HepG2 (cell line): ENCODE data around the gene POLR3H. TPM values are rescaled to one million over a fixed set of nuclear protein-coding genes. Genes with fewer than 3 reads are reported as not detected.

Source experiments
- ATAC-seq: fragments of 200-7000 bp; cut with Tn5 transposase; 3 replicates; pipeline ENCODE4 v1.9.1; 2020; ENCODE audit warnings: mild to moderate bottlenecking, moderate library complexity
- BruUV-seq: library from RNA; stranded (reverse); fragments of 400-500 nt; replicated peaks from 2 replicates; lab custom pipeline; 2021; lab: Mats Ljungman, UMichigan
- CTCF ChIA-PET: fragments of 300-600 bp; formaldehyde crosslinking; extraction: SDS; loops from one replicate; lab custom pipeline; 2021; ENCODE audit warnings: low total read pairs, inconsistent platforms, low intra/inter-chr PET ratio; lab: Yijun Ruan, JAX
- POLR2A ChIA-PET: fragments of 350-600 bp; sonication (Branson Sonifier 250); formaldehyde crosslinking; loops from one replicate; lab custom pipeline; 2020; ENCODE audit warnings: antibody characterized with exemption, inconsistent platforms; lab: Yijun Ruan, JAX
- DNase-seq: peaks from one replicate; pipeline ENCODE4 v3.0.0-alpha.2; 2015; ENCODE audit warnings: low spot score
- FAIRE-seq: peaks from 3 replicates; lab custom pipeline; 2011; peaks lifted over from hg19 to GRCh38; lab: Jason Lieb, UNC
- H2AFZ ChIP-seq: one replicate; pipeline ENCODE4 v1.6.1; 2011; ENCODE audit warnings: low read length, inconsistent platforms
- H3K27ac ChIP-seq: fragments of 300-600 bp; 3 replicates; pipeline ENCODE4 v1.8.0; 2011; ENCODE audit warnings: mixed run types, mild to moderate bottlenecking, mixed read lengths, low read length, inconsistent platforms; ENCODE audit not compliant: insufficient read depth; ENCODE audit errors: extremely low read length
- H3K27me3 ChIP-seq, 2 experiments: fragments of 200-600 bp in 1 of 2; 2 replicates in 1 of 2; 3 replicates in 1 of 2; pipeline versions ENCODE4 v1.6.0 to v1.8.0; 2011; ENCODE audit warnings: low read length in 2 of 2, mild to moderate bottlenecking in 2 of 2, moderate library complexity in 2 of 2, inconsistent platforms in 1 of 2; ENCODE audit not compliant: insufficient read depth in 2 of 2, control insufficient read depth in 1 of 2
- H3K36me3 ChIP-seq, 2 experiments: fragments of 200-600 bp in 1 of 2; replicated peaks in 1 of 2; 2 replicates in 1 of 2; 3 replicates in 1 of 2; pipeline versions ENCODE4 v1.5.1 to v1.8.0; 2011; ENCODE audit warnings: low read length in 2 of 2, inconsistent platforms in 1 of 2; ENCODE audit not compliant: insufficient read depth in 2 of 2, control insufficient read depth in 1 of 2
- H3K4me1 ChIP-seq: 2 replicates; pipeline ENCODE4 v1.5.1; 2012; ENCODE audit warnings: low read length, inconsistent platforms; ENCODE audit not compliant: insufficient read depth
- H3K4me2 ChIP-seq: 2 replicates; pipeline ENCODE4 v1.6.0; 2011; ENCODE audit warnings: low read depth, low read length, inconsistent platforms
- H3K4me3 ChIP-seq, 3 experiments: fragments of 200-600 bp in 1 of 3; sonication (generic), shearing (Covaris generic) in 1 of 3; replicated peaks in 1 of 3; 2 replicates each; pipeline ENCODE4 v1.5.1; 2011 to 2016; ENCODE audit warnings: low read length in 3 of 3, inconsistent platforms in 2 of 3, low read depth in 2 of 3, mild to moderate bottlenecking in 2 of 3, control low read depth in 1 of 3, mixed read lengths in 1 of 3; ENCODE audit not compliant: insufficient read depth in 1 of 3
- H3K79me2 ChIP-seq: one replicate; pipeline ENCODE4 v1.6.1; 2011; ENCODE audit warnings: low read length, inconsistent platforms; ENCODE audit not compliant: insufficient read depth
- H3K9ac ChIP-seq: 2 replicates; pipeline ENCODE4 v1.6.0; 2011; ENCODE audit warnings: mild to moderate bottlenecking, low read depth, low read length, inconsistent platforms; ENCODE audit not compliant: insufficient read depth
- H3K9me3 ChIP-seq: 2 replicates; pipeline ENCODE4 v1.5.1; 2012; ENCODE audit warnings: mild to moderate bottlenecking, low read length
- H4K20me1 ChIP-seq: 2 replicates; pipeline ENCODE4 v1.6.0; 2011; ENCODE audit warnings: inconsistent platforms, mild to moderate bottlenecking, low read length, moderate library complexity; ENCODE audit not compliant: insufficient read depth
- ARID3A ChIP-seq: IDR thresholded peaks from 2 replicates; pipeline ENCODE4 v1.6.1; 2012; ENCODE audit warnings: low read depth, low read length, improper control_type of control experiment
- KDM6A ChIP-seq: IDR thresholded peaks from 2 replicates; pipeline ENCODE4 v1.6.1; 2016; ENCODE audit warnings: low read depth
- RFXANK ChIP-seq: IDR thresholded peaks from 2 replicates; pipeline ENCODE4 v1.6.1; 2016
- ZBED4 ChIP-seq: sonication (generic); formaldehyde crosslinking; IDR thresholded peaks from 2 replicates; pipeline ENCODE4 v1.4.0; 2020; ENCODE audit warnings: missing genetic modification reagents, borderline replicate concordance
- ZNF263 ChIP-seq: sonication (generic); formaldehyde crosslinking; IDR thresholded peaks from 2 replicates; pipeline ENCODE4 v1.4.0; 2020; ENCODE audit warnings: missing genetic modification reagents
- ZNF383 ChIP-seq: sonication (generic); formaldehyde crosslinking; IDR thresholded peaks from 2 replicates; pipeline ENCODE4 v1.4.0; 2020; ENCODE audit warnings: missing genetic modification reagents, mild to moderate bottlenecking, borderline replicate concordance
- ZNF773 ChIP-seq: sonication (generic); formaldehyde crosslinking; IDR thresholded peaks from 2 replicates; pipeline ENCODE4 v1.4.0; 2020; ENCODE audit warnings: missing genetic modification reagents, borderline replicate concordance
- WGBS: methylation state at CpG from one replicate; pipeline ENCODE4 v1.1.6; 2017; ENCODE audit warnings: low lambda C conversion rate; 5-methylcytosine and 5-hydroxymethylcytosine counted together
- in situ Hi-C: cut with HindIII; loops from 2 replicates; pipeline ENCODE4 v1.10.0; 2017; ENCODE audit warnings: low pct_unique_long_range_greater_than_20kb; ENCODE audit not compliant: extremely low pct_ligation_motif_present
- intact Hi-C: fragments of 100-400 bp; cut with micrococcal nuclease; formaldehyde crosslinking; loops from one replicate; pipeline ENCODE4 v1.10.0; 2022; ENCODE audit not compliant: unreplicated experiment
- polyA plus RNA-seq, 8 experiments: library from polyadenylated mRNA; depleted of rRNA in 3 of 8; stranded (reverse) in 7 of 8; unstranded in 1 of 8; fragments of >200 nt; fragmentation: Illumina TruSeq in 4 of 8; extraction: Trizol in 4 of 8; gene quantifications; 2 replicates each; pipeline versions ENCODE4 v1.2.1 to v1.2.3, GENCODE V29; 2011 to 2016; ENCODE audit warnings: low read depth in 4 of 8, missing spikeins in 1 of 8, mixed read lengths in 1 of 8; ENCODE audit not compliant: insufficient read depth in 1 of 8
- total RNA-seq, 5 experiments: library from RNA; depleted of rRNA; stranded (reverse); fragments of >200 nt; fragmentation: Illumina TruSeq; extraction: Trizol; gene quantifications; 2 replicates each; pipeline ENCODE4 v1.2.3, GENCODE V29; 2016; ENCODE audit warnings: low read depth in 1 of 5
- TF ChIP-seq, protein P1 (sequence below): sonication (generic); formaldehyde crosslinking; IDR thresholded peaks from 2 replicates; pipeline ENCODE4 v1.4.0; 2020; ENCODE audit warnings: mild to moderate bottlenecking, low read depth, missing genetic modification reagents
- TF ChIP-seq, protein P2 (sequence below): IDR thresholded peaks from 2 replicates; pipeline ENCODE4 v1.6.1; 2016; ENCODE audit warnings: missing compliant biosample characterization, missing genetic modification reagents, borderline replicate concordance
- TF ChIP-seq, protein P3 (sequence below): IDR thresholded peaks from 2 replicates; pipeline ENCODE4 v1.4.0; 2020; ENCODE audit warnings: mild to moderate bottlenecking, missing genetic modification reagents

POLR3H gene
- total and polyA plus RNA-seq, 2 of the 13 experiments (the other 11 are each of a cell fraction or from before 2014, with no cell fraction given), result 10.3 to 28.6 TPM

DNA sequence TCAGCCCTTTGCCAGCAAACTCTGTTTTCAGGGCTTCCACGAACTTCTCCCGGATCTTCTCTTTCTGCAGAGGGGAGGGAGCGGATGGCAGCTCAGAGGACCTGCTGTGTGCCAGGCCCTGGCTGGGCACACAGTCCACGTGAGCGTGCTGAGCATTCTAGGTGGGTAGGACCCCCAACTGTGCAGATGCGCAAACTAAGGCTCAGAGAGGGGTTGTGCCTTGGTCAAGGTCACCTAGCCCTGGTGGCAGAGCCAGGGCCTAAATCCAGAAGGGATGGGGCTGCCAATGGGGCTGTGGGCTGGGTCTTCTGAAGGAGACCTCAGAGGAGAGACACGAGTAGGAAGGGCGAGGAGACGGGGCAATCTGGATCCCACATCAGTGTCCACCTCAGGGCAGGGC, 34.5 kb upstream of the POLR3H start (continued):
- TF ChIP-seq ZBED4 (CRISPR knock-in tag), result no peak
- TF ChIP-seq ZNF773, result no peak
- TF ChIP-seq, protein P1, sequence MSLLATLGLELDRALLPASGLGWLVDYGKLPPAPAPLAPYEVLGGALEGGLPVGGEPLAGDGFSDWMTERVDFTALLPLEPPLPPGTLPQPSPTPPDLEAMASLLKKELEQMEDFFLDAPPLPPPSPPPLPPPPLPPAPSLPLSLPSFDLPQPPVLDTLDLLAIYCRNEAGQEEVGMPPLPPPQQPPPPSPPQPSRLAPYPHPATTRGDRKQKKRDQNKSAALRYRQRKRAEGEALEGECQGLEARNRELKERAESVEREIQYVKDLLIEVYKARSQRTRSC, result no peak
- TF ChIP-seq, protein P2, sequence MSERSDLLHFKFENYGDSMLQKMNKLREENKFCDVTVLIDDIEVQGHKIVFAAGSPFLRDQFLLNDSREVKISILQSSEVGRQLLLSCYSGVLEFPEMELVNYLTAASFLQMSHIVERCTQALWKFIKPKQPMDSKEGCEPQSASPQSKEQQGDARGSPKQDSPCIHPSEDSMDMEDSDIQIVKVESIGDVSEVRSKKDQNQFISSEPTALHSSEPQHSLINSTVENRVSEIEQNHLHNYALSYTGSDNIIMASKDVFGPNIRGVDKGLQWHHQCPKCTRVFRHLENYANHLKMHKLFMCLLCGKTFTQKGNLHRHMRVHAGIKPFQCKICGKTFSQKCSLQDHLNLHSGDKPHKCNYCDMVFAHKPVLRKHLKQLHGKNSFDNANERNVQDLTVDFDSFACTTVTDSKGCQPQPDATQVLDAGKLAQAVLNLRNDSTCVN (CRISPR knock-in tag), result no peak

- no peaks in the 10 kb centered on the region for H4K20me1 ChIP-seq
- DNase-seq, result no peak
- no peak overlapping the region for H3K27ac ChIP-seq
- H3K9me3 ChIP-seq, result no peaks in the 10 kb centered on the region
- CTCF ChIA-PET, result interaction anchor here (2.4 to 3.7 kb wide), 2 partner anchors 19 to 35 kb away, joined by 21 to 77 read pairs; partner anchors contain the start of gene POLR3H
- no peaks in the 10 kb centered on the region for H3K79me2 ChIP-seq
- no peak overlapping the region for H3K4me3 ChIP-seq
- BruUV-seq, result no TSS peak
- FAIRE-seq, result no peak
- H2AFZ ChIP-seq, result no peak overlapping the region
- WGBS, result 82% methylated on average over 8 of the region's 8 CpGs
- ATAC-seq, result no peak
- no peaks in the 10 kb centered on the region for H3K27me3 ChIP-seq
- TF ChIP-seq, protein P3, sequence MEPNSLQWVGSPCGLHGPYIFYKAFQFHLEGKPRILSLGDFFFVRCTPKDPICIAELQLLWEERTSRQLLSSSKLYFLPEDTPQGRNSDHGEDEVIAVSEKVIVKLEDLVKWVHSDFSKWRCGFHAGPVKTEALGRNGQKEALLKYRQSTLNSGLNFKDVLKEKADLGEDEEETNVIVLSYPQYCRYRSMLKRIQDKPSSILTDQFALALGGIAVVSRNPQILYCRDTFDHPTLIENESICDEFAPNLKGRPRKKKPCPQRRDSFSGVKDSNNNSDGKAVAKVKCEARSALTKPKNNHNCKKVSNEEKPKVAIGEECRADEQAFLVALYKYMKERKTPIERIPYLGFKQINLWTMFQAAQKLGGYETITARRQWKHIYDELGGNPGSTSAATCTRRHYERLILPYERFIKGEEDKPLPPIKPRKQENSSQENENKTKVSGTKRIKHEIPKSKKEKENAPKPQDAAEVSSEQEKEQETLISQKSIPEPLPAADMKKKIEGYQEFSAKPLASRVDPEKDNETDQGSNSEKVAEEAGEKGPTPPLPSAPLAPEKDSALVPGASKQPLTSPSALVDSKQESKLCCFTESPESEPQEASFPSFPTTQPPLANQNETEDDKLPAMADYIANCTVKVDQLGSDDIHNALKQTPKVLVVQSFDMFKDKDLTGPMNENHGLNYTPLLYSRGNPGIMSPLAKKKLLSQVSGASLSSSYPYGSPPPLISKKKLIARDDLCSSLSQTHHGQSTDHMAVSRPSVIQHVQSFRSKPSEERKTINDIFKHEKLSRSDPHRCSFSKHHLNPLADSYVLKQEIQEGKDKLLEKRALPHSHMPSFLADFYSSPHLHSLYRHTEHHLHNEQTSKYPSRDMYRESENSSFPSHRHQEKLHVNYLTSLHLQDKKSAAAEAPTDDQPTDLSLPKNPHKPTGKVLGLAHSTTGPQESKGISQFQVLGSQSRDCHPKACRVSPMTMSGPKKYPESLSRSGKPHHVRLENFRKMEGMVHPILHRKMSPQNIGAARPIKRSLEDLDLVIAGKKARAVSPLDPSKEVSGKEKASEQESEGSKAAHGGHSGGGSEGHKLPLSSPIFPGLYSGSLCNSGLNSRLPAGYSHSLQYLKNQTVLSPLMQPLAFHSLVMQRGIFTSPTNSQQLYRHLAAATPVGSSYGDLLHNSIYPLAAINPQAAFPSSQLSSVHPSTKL, result no peak
- no peak for TF ChIP-seq KDM6A (CRISPR knock-in tag)
- no peak for TF ChIP-seq ARID3A
- TF ChIP-seq ZNF383 (CRISPR knock-in tag), result no peak
- peak; percentile 72 for TF ChIP-seq ZNF263 (CRISPR knock-in tag)
- no peak for TF ChIP-seq RFXANK (CRISPR knock-in tag)
- H3K4me1 ChIP-seq, result peaks cover 28% of the 10 kb centered on the region
- in situ Hi-C loops, result no loop called here
- H3K36me3 ChIP-seq, result peaks cover 7 to 30% of the 10 kb centered on the region in 2 experiments
- H3K9ac ChIP-seq, result no peak overlapping the region
- intact Hi-C loops, result no loop called here
- H3K4me2 ChIP-seq, result no peak overlapping the region
- POLR2A ChIA-PET, result interaction anchor here (0.8 to 4.5 kb wide), 3 partner anchors 12 to 43 kb away, joined by 3 to 29 read pairs (median 3); partner anchors contain the start of genes PMM1 and XRCC6
Observed at GRCh38 chr22:41578114-41578513, 33.8 kb upstream of the POLR3H start.
